ENCODE measurements around the gene PLXNA1.

The PLXNA1 gene

DNA sequence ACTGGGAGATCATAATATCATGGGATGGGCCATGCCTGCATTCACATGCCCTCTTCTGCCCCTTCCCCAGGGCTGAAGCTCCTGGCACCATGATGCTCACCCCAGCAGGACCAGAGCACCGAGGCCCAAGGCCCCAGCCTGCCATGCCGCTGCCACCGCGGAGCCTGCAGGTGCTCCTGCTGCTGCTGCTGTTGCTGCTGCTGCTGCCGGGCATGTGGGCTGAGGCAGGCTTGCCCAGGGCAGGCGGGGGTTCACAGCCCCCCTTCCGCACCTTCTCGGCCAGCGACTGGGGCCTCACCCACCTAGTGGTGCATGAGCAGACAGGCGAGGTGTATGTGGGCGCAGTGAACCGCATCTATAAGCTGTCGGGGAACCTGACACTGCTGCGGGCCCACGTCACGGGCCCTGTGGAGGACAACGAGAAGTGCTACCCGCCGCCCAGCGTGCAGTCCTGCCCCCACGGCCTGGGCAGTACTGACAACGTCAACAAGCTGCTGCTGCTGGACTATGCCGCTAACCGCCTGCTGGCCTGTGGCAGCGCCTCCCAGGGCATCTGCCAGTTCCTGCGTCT lies 5.6 kb downstream of the PLXNA1 start:
- no peak for DNase-seq

DNA sequence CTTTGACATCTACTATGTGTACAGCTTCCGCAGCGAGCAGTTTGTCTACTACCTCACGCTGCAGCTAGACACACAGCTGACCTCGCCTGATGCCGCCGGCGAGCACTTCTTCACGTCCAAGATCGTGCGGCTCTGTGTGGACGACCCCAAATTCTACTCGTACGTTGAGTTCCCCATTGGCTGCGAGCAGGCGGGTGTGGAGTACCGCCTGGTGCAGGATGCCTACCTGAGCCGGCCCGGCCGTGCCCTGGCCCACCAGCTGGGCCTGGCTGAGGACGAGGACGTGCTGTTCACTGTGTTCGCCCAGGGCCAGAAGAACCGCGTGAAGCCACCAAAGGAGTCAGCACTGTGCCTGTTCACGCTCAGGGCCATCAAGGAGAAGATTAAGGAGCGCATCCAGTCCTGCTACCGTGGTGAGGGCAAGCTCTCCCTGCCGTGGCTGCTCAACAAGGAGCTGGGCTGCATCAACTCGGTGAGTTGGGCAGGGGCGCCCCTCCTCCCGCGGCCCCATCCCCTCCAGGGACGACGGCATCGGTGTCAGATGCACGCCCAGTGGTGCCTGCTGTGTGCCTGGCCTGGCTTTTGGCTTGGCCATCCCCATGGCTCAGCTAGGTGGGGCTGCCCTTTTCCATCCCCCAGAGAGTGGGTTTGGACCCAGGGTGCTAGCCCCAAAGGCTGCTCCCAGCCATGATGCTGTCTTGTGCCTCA lies 6.6 kb downstream of the PLXNA1 start:
- DNase-seq = no peak

DNA sequence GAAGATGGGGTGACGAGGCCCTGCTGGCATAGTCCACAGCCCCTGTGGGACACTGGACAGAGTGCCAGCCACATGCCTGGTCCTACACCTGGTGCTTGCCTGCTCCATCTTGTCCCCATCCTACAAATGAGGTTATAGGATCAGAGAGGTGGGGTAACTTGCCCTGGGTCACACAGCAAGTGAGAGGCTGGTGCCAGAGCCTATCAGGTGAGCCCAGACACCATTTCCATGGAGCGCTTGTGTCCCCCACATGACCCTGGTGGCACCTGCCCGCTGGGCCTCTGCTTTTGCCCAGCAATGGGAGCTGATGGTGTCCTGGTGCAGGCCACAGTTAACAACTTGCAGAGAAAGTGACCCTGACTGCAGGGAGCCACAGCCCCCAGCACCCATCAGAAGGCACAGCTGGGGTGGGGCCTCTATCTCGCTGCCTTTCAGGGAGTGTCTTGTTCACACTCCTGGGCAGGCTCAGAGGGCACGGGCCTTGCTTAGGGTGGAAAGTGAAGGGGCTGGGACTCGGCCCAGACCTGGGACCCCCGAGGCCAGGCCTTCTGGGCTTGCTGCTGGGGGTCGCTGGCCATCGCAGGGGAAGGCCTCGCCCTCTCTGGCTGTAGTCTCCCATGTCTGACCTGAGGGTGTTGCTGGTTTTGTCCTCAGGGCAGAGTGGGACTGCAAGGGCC lies 7.2 kb downstream of the PLXNA1 start:
- no peak for DNase-seq

- DNase-seq = no peak
Measured at GRCh38 chr3:126990890-126991289, 8.0 kb downstream of the PLXNA1 start.

GRCh38 chr3:126991366-126992200 lies 8.7 kb downstream of the PLXNA1 start:
- DNase-seq = no peak

DNA sequence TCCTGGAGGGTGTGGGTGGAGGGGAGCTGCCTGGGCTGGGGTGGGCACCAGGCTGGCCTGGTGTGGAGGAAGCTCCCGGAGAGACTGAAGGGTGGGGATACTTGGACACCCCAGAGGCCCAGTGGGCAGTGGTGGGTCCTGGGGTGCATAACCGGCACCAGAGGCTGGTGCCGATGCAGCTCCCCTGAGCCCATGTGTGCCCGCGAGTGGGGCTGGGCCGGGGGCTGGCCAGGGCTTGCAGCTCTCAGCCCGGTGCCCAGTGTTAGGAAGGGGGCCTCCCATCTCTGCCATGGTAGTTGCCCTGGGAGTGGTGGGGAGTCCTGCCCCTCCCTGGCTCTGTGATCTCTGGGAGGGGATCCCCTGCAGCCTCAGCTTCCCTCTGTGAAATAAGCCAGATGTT lies 9.3 kb downstream of the PLXNA1 start:
- no peak for DNase-seq

- DNase-seq = no peak
Measured at GRCh38 chr3:126992776-126993175, 9.9 kb downstream of the PLXNA1 start.

- no peak for DNase-seq
Measured at GRCh38 chr3:126993436-126993835, 10.5 kb downstream of the PLXNA1 start.

DNA sequence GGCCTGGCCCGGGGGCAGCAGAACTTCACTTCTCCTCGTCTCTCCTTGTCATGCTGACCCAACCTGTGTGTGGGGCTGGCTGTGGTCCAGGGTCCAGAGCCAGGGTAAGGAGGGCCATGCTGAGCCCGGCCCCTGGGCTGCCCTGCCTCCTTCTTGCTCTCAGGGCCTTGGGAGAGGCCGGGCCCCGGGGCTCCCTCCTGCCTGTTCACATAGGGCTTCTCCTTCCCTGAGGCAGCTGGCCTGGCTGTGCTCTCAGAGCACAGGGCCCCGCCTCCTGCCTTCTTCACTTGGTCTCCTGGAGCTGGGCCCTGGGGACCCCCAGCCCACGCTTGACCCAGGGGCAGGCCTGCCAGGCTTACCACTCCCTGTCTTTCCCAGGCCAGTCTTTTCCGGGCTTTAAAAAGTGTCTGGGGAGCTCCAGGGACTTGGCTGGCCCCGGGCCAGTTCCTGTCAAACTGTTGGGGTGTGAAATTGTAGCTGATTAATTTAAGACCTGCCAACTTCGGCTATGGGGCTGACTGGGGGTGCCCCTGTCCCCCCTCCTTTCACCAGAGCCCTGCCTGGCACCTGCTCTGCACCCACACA lies 11.8 kb downstream of the PLXNA1 start:
- DNase-seq = no peak

- no peak for DNase-seq
Measured at GRCh38 chr3:126995254-126995780, 12.4 kb downstream of the PLXNA1 start.

DNA sequence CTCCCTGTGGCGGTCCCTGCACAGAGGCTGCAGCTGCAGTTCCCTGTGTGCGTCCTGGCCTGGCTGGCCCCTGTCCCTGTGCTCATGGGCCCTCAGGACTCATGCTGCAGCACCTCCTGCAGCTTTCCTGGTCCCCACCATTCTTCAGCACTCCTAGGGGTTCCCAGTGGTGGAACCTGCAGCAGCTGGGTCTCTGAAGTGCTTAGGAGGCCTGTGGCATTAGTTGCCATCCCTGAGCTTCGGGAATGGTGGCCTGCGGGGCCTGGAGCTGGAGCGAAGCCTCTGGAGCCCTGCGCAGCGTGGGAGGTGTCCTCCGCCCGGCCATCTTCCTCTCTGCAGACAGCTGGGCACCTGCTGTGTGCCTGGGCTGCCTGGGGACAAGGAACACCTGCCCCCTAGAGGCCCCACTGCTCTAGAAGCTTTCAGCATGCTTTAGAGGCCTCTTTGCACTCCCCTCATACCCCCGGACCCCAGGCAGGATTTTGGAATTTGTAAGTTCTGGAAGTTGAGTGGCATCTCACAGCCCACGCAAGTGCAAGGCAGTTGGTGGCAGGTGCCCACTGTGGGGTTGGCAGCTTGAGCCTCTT lies 13.1 kb downstream of the PLXNA1 start:
- no peak for DNase-seq

GRCh38 chr3:126996905-126997304 lies 14.0 kb downstream of the PLXNA1 start:
- no peak for DNase-seq

DNA sequence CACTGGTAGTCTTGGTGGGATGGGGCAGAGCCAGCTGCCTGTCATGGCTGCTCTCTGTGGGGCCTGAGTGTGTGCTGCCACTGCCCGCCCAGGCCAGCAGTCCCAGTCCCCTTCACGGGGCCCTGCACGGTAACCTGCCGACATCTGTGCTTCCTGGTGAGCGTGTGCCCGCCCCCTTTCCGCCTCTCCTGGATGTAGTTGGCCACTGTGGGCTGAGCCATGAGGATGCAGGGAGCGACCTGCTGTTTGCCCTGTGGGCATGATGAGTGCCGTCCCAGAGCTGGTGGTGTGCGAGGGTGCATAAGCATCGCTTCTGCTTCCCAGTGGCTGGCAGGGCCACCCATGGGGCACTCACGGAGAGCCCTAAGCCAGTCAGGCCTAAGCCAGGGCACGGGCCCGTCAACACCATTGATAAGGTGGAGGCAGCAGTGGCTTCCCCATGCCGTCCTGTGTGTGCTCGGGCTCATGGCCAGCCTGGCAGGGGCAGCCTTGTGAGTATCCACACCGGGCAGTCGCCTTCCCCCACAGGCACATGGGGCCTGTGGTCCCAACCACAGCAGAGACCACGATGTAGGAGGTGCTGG lies 14.6 kb downstream of the PLXNA1 start:
- DNase-seq = no peak

DNA sequence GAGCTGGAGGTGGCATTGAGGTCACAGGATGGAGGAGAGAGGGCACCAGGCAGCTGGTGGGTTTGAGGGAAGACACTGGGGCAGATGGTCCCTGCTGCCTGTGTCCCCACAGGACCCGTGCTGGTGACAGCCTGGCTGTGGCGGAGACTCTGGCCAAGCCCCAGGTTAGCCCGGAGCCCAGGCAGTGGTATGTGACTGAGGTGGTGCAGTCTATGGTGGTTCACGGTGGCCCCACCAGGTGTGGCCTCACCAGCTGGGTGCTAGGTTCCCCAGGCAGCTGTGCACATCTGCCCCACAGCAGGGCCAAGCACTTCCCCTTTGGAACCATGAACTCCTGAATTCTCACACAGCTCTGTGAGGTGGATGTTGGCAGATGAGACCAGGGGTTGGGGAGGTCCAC lies 15.4 kb downstream of the PLXNA1 start:
- no peak for DNase-seq

DNA sequence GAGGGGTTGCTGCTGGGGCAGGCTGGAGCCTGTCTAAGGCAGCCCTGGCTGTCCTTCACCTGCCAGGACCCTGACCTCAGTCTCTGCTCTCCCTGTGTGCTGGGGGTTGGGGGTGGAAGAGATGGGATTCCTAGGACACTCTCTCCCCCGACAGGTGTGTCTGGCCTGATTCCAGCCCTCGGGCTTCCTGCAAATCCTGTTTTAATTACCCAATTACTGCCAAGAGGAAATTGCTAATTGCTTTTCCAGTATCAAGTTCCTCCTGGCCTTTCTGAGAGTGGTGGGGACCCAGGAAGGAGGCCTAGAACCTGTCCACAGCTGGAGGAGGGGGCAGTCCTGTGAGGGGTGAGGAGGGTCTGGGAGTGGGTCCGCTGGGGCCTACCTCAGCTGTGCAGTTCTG lies 15.8 kb downstream of the PLXNA1 start:
- DNase-seq = no peak

DNA sequence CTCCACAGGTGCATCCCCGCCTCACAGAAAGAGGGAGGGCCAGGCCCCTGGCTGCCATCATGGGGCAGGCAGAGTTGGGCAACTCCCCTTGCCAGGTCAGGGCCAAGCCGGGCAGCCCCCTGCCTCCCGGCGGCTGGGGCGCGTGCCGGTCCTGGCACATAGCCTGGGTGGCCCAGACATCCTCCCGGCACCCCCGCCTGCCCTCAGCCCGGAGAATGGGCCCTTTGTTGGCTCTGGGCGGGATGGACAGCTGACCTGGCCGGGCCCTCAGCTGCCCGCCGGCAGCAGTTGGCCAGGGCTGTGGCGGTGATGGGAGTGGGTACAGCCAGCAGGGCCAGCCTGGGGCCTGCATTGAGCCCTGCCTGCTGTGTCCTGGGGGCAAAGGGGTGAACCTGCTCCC lies 16.5 kb downstream of the PLXNA1 start:
- DNase-seq = no peak

DNA sequence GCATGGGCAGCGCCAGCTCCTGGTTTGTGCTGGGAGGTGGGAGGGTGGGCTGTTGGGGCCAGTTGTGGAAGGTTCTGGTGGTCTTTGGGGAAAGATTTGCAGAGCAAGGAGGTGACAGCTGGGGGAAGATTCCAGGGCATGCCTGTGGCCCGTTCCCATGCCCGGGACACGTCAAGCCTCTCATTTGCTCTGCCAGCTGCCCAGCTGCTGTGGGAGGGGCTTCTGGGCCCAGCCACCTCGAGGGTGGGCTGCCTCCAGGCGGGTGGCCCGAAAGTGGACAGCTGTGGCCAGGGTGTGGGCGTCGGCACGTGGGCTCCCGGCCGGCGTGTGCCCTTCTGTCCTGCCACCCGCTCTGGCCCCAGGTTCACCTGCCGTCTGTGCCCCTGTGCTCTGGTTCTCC lies 17.2 kb downstream of the PLXNA1 start:
- DNase-seq = no peak

DNA sequence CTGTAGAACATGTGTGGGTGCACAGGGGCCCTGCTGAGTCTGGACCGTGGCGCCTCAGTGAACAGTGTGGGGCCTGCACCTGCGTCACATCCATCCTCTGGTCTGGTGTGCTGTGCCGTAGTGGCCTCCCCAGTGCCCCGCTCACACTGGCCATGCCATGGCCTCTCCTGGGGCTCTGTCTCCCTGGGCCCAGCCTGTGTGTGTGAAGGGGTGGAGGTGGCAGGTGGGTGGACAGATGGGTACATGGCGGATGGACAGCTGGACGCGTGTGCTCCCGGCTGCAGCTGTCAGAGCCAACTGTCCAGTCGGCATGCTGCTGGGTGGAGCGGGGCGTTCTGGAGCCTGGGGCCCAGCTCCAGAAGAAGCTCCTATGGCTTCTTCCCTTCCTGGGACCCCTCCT lies 17.8 kb downstream of the PLXNA1 start:
- DNase-seq = no peak

DNA sequence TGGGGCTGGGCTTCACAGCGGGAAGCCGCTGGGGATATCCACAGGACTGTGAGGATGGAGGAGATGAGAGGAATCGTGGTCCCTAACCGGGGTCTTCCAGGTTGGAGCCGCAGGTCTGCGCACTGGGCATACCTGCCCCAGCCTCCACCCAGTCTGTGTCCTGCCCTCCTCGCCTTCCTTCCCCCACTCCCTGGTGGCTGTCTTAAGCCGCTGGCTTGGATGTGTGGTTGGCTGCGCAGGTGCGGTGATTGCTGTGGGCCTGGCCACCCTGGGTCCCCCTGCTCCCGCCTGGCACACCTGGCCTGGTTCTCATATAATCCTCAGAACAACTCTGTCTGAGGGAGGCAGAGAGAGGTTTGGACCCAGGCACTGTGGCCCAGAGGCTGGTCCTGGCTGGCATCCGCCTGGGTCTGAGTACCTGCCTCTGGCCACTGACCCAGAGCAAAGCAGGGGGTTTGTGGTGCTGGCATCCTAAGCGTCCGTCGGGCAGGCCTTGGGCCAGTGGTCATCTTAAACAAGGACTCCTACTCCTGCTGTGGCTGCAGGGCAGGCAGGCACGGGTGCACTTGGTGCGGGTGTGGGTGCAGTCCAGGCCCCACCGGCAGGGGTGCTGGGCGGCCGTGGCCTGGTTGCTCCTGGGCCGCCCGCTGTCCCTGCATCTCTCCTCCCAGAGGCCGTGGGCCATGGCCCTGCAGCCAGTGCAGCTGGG lies 18.7 kb downstream of the PLXNA1 start:
- no peak for DNase-seq

DNA sequence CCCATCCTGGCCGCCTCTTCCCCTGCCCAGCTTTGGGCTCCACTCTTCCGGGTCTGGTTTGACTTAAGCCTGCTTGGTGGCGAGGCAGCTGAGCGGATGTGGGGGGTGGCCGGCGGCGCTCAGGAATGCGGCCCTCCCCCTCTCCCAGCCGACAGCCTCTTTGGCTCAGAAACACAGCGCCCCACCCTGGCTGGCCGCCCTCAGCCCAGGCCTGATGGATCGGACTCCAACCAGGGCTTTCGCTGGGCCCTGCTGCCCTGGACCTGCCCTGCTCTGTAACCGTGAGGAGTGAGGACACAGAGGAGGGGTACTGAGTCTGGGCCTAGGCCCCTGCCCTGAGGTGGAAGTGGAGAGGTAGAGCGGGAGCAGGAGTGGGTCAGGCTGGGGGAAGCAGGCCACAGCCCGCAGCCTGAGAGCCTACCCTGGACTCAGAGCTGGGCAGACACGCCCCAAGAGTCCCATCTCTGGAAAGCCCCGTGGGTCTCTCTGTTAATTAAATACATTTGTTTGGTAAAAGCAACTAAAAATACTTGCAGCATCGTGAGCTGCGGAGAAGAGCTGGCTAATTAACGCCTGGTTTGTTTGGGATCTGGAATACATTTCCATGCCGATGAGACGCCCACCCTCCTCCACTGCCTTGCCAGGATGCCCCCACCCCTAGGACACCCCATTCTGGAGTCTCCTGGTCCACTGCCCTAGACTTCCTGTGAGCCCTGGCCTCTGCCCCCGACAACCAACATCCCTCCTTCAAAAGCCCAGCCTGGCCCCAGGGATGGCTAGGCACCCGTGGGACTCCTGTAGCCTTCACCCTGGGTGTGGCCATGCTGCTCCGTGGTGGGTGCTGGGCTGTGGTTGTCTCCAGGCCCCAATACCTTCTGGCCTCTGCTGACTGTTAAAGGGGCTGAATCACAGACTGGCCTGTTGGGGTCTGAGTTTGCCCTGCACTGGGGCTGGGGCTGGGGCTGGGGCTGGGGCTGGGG lies 19.6 kb downstream of the PLXNA1 start:
- DNase-seq = no peak

All from NK-92 treated with Interleukin-12 subunit alpha and Interleukin-12 subunit beta, amount 100 ng/mL, for 24 hours (cell line).